ENCODE measurements around the gene CHST15.

CHST15 gene, protein sequence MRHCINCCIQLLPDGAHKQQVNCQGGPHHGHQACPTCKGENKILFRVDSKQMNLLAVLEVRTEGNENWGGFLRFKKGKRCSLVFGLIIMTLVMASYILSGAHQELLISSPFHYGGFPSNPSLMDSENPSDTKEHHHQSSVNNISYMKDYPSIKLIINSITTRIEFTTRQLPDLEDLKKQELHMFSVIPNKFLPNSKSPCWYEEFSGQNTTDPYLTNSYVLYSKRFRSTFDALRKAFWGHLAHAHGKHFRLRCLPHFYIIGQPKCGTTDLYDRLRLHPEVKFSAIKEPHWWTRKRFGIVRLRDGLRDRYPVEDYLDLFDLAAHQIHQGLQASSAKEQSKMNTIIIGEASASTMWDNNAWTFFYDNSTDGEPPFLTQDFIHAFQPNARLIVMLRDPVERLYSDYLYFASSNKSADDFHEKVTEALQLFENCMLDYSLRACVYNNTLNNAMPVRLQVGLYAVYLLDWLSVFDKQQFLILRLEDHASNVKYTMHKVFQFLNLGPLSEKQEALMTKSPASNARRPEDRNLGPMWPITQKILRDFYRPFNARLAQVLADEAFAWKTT

DNA sequence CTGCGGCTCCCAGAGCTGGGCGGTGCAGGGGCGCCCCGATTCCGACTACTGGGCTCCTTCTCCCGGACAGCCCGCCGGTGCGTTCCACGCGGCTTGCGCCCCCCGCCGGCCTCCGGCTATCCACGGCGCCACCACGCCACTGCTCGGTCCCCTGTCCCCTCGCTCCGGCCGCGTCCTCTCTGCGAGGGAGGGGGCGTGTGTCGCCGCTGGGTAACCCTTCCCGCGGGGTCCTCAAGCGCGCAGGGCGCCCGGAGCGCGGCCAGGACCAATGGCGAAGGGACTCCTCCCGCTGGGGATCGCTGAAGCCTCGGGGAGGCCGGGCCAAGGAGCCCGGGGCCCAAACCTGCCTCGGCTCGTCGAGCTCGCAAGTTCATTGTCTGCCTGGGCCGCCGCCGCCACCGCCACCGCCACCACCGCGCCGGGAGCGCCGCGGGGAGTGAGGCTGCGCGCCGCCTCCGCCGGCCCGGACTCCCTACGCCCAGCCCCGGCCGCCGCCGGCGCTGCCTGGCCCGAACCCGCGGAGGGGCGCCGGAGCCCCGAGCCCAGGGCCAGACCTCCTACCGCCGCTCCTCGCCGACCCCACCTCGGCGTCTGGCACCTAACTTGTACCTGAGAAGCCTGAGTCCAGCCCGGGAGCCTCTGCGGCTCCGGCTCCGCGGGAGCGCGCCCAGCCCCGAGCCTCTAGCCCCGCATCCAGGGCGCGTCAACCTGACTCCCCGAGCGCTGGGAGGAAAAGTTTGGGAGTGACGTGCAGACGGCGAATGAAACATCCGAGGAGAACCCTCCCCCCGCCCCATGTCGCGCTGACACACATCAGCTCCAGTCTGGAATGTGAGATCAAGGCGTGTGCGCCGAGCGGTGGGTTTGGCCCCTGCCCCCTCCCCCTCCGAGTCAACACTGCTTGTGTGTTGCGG, at the start of gene CHST15:
CHST15 (minus strand) TSS at position 739 of the 914 bp plus-strand sequence. CDS start 47,386 bp downstream, outside the sequence.
- DNase-seq, result peak; percentile 22

DNA sequence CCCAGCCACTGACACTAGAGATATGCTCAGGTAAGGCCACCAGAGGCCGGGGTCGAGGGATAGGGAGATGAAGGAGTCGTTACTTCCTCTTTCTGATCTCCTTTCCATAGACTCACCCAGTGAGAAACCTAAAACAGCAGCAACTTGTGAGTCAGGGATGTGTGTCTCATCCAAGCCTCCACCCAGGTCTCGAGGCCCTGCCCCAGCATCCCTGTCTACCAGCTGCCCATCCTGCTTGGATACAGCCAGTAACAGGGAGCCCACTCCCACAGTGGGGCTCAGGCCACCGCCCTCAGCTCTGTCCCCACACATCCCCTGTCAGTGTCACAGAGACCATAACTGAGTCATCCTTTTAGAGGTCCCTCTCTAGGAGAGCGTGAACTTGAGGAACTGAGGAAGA, 49.6 kb upstream of the CHST15 start:
- no peak for DNase-seq

- DNase-seq, result no peak
Observed at GRCh38 chr10:124142006-124142739, 48.8 kb upstream of the CHST15 start.

DNA sequence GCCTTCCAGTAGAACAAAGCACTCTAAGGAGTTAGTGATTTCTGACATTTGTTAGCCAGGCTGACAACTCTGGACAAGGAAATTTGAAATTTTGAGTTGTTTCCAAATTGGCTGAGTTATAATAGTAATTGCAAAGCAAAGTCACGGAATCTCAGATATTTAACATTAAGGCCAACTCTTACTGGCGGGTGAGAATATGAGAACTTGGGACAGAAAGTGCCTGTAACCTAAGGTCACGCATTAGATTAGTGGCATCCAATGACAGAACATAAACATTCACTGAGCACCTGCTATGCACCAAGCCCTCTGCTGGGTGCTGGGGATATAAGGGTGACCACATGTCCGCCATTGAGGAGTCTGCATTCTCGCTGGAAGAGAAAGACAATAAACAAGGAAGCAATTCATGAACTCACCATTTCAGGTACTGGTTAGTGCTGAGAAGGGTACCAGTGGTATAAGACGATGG, 45.5 kb upstream of the CHST15 start:
- DNase-seq, result no peak

DNA sequence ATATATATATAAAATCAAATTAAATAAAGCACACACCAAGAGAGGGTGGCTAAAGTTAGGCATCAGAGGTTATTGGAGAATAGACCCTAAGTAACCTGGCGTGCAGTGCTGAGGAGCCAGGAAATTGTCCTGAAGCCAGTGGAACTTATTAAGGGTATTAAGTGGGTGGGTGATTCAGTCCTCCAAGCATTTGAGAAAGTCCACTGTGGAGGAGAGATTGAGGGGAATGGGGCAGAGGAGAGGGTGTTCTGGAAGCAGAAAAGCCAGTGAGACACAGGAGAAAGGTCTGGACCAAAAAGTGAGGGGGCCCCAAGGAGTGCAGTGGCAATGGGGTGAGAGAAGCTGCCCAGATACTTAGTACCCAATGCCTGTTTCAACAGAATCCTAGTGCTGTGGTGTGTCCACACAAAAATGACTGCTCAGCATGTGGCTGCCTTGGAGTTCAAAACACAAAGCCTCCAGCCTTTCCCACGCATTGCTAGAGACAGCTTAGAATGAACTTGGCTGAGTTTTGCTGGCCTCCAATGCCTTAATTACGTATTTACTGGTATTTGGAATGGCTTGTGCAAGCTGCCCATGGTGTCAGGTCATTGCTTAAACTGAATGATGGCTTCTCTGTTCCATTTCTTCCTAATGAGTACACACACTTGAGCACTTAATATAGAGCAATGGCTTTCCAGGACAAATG, 44.9 kb upstream of the CHST15 start:
- no peak for DNase-seq

DNA sequence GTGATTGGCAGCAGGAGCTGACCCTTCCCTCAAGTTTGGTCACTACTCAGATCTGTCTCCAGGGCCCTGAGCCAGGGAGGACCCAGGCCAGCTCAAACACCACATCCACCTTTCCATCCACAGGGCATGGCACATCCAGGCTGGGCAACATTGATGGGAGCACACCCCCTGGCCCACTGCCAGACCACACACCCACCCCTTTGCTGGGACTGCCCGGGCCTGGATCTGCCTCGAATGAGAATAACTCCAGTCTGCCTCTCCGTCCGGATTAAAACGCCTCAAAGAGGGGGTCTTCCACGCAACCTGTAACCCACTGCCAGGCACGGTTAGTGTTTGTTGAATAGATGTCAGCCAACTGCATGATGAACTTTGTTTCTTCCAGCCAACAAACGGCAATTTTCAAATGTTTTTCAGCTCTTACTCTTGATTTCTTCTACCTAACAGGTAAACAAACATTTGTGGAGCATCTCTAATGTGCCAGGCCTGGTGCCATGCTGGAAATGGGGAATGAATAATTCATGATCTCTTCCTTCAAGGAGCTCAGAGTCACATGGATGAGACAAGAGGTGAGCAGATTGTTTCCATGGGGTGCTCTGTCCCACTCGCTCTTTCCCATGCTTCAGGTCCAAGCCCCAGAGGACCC, 41.0 kb upstream of the CHST15 start:
- DNase-seq, result no peak

- DNase-seq, result no peak
Observed at GRCh38 chr10:124132876-124133275, 39.5 kb upstream of the CHST15 start.

DNA sequence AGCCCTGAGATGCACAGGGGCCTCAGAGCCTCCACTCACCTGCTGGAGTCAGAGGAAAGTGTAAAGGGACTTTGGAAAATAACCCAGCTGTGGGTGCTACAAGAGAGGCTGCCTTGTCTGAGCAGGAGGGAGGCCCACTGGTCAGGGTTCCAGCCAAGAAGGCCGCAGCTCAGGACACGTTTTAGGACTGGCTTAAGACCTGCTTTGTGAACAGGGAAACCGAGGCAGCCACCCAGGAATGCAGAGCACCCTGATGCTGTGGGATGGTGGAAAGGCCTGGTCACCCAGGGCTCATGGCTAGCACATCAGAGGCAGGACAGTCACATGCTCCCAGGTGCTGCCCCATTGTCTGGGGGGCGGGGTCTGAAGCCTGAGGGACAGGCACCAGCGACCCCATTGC, 38.9 kb upstream of the CHST15 start:
- DNase-seq, result no peak

- DNase-seq, result no peak
Observed at GRCh38 chr10:124131172-124131571, 37.8 kb upstream of the CHST15 start.

GRCh38 chr10:124130198-124130900, 37.0 kb upstream of the CHST15 start:
- DNase-seq, result no peak

GRCh38 chr10:124129471-124129870, 36.1 kb upstream of the CHST15 start:
- DNase-seq, result no peak

- no peak for DNase-seq
Observed at GRCh38 chr10:124128811-124129145, 35.4 kb upstream of the CHST15 start.

GRCh38 chr10:124127965-124128810, 34.8 kb upstream of the CHST15 start:
- DNase-seq, result no peak

- DNase-seq, result no peak
Observed at GRCh38 chr10:124127563-124127962, 34.2 kb upstream of the CHST15 start.

DNA sequence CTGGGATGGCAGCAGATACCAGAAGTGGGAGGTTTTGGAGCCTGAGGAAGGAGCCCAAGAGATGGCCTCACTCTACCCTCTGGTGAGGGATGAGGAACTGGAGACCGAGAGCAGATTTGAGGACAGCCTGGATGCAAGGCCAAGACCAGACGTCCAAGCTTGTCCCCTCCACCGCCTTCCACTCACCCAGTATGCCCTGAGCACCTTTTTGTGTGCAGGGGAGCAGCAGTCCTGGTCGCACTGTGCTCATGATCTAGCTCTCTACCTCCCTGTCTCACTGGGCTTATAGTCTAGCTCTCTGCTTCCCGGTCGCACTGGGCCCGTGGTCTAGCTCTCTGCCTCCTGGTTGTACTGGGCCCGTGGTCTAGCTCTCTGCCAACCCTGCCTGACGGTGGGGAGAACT, 33.6 kb upstream of the CHST15 start:
- DNase-seq, result no peak

DNA sequence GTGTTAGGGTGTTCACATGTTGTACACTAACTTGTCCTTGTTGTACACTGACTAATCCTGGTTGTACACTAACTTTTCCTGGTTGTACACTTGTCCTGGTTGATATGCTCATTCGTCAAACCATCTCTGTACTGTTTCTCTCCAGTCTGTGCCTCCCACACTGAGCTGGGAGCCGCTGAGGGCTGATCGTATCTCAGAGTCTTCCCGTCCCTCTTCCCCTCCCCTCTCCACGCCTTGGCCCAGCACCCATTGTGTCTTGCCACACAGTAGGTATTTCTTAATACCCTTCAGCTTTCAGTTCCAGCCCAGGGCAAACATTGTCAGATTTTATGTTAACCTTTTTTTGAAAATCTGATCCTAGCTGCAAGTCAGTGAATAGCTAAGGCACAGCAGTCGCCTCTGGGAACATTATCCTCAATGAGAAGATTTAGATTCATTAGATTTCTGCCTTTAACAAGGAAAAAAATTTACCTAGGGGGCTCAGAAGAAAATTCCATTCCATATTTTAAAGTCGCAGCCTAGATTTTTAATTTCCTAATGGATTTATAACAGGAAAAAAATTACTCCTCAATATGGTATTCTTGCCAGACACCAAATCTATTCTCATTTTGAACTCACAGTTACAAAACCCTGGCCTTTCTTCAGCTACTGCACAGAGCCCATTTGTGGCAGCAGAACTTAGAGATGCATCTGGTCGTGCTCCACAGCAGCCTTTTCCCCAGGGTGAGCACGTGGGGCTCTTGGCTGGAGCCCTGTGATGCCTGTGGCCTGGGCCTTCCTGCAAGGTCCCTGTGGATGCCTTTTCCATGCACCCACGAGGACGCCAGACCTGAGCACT, 33.0 kb upstream of the CHST15 start:
- no peak for DNase-seq

GRCh38 chr10:124125305-124126116, 32.1 kb upstream of the CHST15 start:
- DNase-seq, result peak; percentile 53

GRCh38 chr10:124124769-124125161, 31.4 kb upstream of the CHST15 start:
- DNase-seq, result no peak
